ENCODE measurements around the gene CDIP1. TPM values are rescaled to one million over a fixed set of nuclear protein-coding genes. Genes with fewer than 3 reads are reported as not detected.

Gene CDIP1
- total RNA-seq, 1 donor from 2014 or later, result 61.6 TPM

DNA sequence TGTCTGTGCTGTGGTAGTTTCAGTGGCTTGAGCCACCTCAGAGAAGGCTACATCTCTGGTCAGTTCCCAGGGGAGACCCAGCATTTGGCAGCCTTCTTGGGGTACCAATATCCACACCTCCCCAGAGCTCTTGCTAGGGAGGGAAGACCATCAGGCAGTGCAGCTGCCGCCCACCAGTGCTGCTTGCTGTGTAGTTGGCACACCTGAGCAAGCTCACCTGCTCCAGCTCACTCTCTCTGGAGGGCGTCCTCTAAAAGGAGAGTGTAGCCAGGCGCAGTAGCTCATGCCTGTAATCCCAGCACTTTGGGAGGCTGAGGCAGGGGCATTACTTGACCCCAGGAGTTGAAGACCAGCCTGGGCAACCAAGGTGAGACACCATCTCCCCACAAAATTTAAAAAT, 29.8 kb downstream of the CDIP1 start:
- no peaks in the 10 kb centered on the region for H3K27me3 Mint-ChIP-seq (ENCODE audit: insufficient read depth)
- H3K9me3 Mint-ChIP-seq, result no peaks in the 10 kb centered on the region
- DNase-seq (ENCODE audit: low spot score), result no peak
- H3K27ac Mint-ChIP-seq, result no peak overlapping the region
- peaks cover 35% of the 10 kb centered on the region for H3K36me3 Mint-ChIP-seq (ENCODE audit: low read depth)
- no peak overlapping the region for H3K4me3 Mint-ChIP-seq
- intact Hi-C loops (cut with micrococcal nuclease), result loop anchor here (10.0 kb wide), 1 partner anchor 446 kb away; the partner anchor contains the start of gene SEC14L5
- peaks cover 32% of the 10 kb centered on the region for H3K4me1 Mint-ChIP-seq (ENCODE audit: low read depth)

DNA sequence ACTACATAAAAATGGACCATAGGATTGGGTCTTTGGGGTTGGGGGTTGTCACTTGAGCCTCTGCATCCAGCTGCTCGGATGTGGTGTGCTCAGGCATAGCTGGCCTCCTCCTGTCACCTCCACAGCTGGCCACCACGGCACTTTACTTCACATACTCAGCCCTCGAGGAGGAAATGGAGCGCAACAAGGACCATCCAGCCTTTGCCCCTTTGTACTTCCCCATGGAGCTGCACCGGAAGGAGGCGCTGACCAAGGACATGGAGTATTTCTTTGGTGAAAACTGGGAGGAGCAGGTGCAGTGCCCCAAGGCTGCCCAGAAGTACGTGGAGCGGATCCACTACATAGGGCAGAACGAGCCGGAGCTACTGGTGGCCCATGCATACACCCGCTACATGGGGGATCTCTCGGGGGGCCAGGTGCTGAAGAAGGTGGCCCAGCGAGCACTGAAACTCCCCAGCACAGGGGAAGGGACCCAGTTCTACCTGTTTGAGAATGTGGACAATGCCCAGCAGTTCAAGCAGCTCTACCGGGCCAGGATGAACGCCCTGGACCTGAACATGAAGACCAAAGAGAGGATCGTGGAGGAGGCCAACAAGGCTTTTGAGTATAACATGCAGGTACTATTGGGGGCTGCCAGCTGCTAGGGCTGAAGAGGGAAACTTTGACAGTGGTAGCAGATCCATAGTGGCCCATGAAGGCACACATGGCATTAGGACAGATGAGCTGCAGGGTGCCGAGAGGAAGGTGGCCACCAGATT, 30.8 kb downstream of the CDIP1 start:
- Mint-ChIP-seq H3K27ac (peak overlapping the region; percentile 3), H3K27me3 (ENCODE audit: insufficient read depth) (no peaks in the 10 kb centered on the region), H3K36me3 (ENCODE audit: low read depth) (peaks cover 36% of the 10 kb centered on the region), H3K9me3 (no peaks in the 10 kb centered on the region), H3K4me3 (no peak overlapping the region), H3K4me1 (ENCODE audit: low read depth) (peaks cover 41% of the 10 kb centered on the region)
- intact Hi-C loops (cut with micrococcal nuclease), result loop anchor here (2.0 to 10.0 kb wide), 2 partner anchors 107 to 447 kb away; partner anchors contain the start of genes SEC14L5 and UBALD1
- DNase-seq (ENCODE audit: low spot score), result no peak

DNA sequence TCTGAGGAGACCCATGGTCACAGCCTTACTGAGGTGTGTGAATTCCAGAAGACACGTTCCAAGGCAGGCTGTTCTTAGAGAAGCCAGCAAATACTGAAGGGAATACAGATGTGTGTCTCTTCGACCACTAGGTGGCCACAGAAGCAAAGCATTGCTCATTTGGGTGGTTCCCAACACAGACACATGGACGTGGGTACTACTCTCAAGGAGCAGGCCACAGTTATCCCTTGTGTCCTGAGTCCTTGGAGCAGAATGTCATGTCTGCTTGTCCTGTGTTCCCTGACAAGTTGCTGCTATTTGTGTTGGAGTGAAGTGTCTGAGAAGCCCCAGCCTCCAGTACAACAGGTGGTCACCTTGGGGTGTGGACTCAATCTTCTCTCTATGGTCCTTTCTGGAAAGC, 32.1 kb downstream of the CDIP1 start:
- peaks cover 30% of the 10 kb centered on the region for H3K36me3 Mint-ChIP-seq (ENCODE audit: low read depth)

DNA sequence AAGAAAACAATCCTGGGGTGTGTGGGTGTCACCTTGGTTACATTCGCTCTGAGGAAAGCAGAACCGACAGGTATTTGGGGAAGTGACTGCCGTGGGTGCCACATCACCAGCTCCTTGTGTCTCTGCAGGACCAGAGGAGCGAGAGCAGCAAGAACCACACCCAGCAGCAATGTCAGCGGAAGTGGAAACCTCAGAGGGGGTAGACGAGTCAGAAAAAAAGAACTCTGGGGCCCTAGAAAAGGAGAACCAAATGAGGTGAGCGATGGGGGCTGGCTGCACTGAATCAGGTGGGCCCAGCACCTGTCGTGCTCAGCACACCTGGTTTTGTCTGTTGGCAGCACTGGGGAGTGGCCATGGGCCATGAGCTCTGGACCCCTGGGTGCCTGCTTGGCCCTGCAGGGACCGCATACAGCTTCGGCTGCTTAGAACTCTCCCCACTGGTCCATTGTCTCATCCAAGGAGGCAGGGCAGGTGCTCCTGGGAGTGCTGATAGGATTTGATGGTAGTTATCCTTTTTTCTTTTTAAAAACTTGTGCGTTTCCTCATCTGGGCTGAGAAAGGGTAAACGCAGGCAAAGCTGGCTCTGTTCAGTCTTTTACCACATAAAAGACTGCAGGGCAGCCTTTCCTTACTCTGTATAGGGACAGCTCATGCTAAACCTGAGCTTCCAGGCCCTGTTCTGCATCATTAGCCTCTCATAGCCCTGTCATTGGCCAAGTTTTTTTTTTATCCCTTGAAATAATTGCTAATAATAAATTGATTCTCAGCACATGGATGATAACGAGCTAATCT, 33.0 kb downstream of the CDIP1 start:
- H3K27me3 Mint-ChIP-seq (ENCODE audit: insufficient read depth), result no peaks in the 10 kb centered on the region
- H3K4me1 Mint-ChIP-seq (ENCODE audit: low read depth), result peaks cover 57% of the 10 kb centered on the region

More for the DNA sequence above, 32.1 kb downstream of the CDIP1 start:
- Mint-ChIP-seq H3K4me3 (peak overlapping the region; percentile 70), H3K27me3 (ENCODE audit: insufficient read depth) (no peaks in the 10 kb centered on the region), H3K4me1 (ENCODE audit: low read depth) (peaks cover 48% of the 10 kb centered on the region), H3K9me3 (no peaks in the 10 kb centered on the region), H3K27ac (peak overlapping the region; percentile 79)
- peak; percentile 51 for DNase-seq (ENCODE audit: low spot score)
- intact Hi-C loops (cut with micrococcal nuclease), result loop anchor here (1.0 to 10.0 kb wide), 8 partner anchors 23 to 448 kb away; partner anchors contain the start of genes HMOX2, MGRN1, SEC14L5 and UBALD1

DNA sequence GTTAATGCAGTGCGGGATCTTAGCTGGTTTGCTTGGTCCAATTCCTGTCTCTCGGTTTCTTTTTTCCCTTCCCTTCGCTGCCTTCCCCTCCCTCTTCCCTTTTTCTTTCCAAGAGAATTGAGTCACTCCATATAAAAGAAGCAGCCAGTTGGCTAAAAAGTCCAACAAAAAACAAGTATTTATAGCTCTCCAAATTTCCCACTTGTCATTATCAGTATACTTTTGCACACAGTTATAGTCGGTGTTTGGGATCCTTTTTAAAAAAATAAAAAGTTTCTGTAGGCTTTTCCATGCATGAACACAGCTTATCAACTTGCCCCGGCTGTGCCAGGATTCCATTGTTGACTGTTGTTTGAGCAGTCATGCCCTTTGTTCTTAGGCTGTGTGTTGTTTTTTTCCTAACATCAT, 37.5 kb downstream of the CDIP1 start:
- peaks cover 21% of the 10 kb centered on the region for H3K36me3 Mint-ChIP-seq (ENCODE audit: low read depth)
- no peak for DNase-seq (ENCODE audit: low spot score)
- intact Hi-C loops (cut with micrococcal nuclease), result loop anchor here (10.0 kb wide), 1 partner anchor 454 kb away; the partner anchor contains the start of gene SEC14L5
- H3K9me3 Mint-ChIP-seq, result no peaks in the 10 kb centered on the region
- H3K4me3 Mint-ChIP-seq, result no peak overlapping the region
- no peak overlapping the region for H3K27ac Mint-ChIP-seq
- no peaks in the 10 kb centered on the region for H3K27me3 Mint-ChIP-seq (ENCODE audit: insufficient read depth)
- peaks cover 74% of the 10 kb centered on the region for H3K4me1 Mint-ChIP-seq (ENCODE audit: low read depth)

More for the DNA sequence above, 33.0 kb downstream of the CDIP1 start:
- H3K36me3 Mint-ChIP-seq (ENCODE audit: low read depth), result peaks cover 26% of the 10 kb centered on the region
- intact Hi-C loops (cut with micrococcal nuclease), result loop anchor here (1.0 to 10.0 kb wide), 9 partner anchors 17 to 449 kb away; partner anchors contain the start of genes HMOX2, MGRN1, SEC14L5 and UBALD1
- no peaks in the 10 kb centered on the region for H3K9me3 Mint-ChIP-seq
- peak; percentile 75 for DNase-seq (ENCODE audit: low spot score)
- peak overlapping the region; percentile 79 for H3K27ac Mint-ChIP-seq
- H3K4me3 Mint-ChIP-seq, result peak overlapping the region; percentile 70

DNA sequence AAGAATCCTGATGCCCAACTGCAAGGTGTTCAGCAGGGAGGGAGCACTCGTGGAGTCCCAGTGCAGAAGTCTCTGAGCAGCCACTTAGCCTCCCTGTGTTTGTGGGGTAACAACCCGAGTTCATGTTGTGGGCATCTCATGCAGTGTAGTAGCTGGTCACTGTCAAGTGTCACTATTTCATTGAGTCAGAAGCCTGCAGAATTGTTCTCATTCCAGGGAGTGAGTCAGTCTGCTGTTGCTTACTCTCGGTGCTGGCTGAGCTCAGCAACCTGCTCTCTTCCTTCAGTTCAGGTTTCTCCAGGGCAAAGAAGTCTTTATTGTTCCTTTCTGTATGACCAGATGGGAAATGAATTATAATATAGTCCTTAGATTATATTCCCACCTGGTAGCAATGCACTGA, 38.3 kb downstream of the CDIP1 start:
- H3K4me3 Mint-ChIP-seq, result no peak overlapping the region
- intact Hi-C loops (cut with micrococcal nuclease), result loop anchor here (10.0 kb wide), 1 partner anchor 455 kb away; the partner anchor contains the start of gene SEC14L5
- H3K4me1 Mint-ChIP-seq (ENCODE audit: low read depth), result peaks cover 66% of the 10 kb centered on the region
- no peak for DNase-seq (ENCODE audit: low spot score)
- H3K27me3 Mint-ChIP-seq (ENCODE audit: insufficient read depth), result no peaks in the 10 kb centered on the region
- no peak overlapping the region for H3K27ac Mint-ChIP-seq
- H3K36me3 Mint-ChIP-seq (ENCODE audit: low read depth), result peaks cover 17% of the 10 kb centered on the region
- H3K9me3 Mint-ChIP-seq, result no peaks in the 10 kb centered on the region

DNA sequence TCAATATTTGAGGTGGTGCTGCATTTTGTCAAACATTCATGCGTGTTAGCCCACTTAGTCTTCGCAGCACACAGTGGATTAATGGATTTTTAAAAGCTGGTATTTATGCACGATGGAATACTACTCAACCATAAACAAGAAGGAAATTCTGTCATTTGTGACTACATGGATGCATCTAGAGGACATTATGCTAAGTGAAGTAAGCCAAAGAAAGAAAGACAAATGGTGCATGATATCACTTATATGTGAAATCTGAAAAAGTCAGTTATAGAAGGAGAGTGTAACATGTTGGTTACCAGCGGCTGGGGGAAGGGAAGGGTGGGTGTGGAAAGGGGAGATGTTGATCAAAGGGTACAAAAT, 39.4 kb downstream of the CDIP1 start:
- peaks cover 66% of the 10 kb centered on the region for H3K4me1 Mint-ChIP-seq (ENCODE audit: low read depth)
- H3K27me3 Mint-ChIP-seq (ENCODE audit: insufficient read depth), result no peaks in the 10 kb centered on the region
- no peak for DNase-seq (ENCODE audit: low spot score)
- H3K36me3 Mint-ChIP-seq (ENCODE audit: low read depth), result peaks cover 17% of the 10 kb centered on the region
- no peak overlapping the region for H3K27ac Mint-ChIP-seq
- no peak overlapping the region for H3K4me3 Mint-ChIP-seq
- intact Hi-C loops (cut with micrococcal nuclease), result no loop called here
- no peaks in the 10 kb centered on the region for H3K9me3 Mint-ChIP-seq

DNA sequence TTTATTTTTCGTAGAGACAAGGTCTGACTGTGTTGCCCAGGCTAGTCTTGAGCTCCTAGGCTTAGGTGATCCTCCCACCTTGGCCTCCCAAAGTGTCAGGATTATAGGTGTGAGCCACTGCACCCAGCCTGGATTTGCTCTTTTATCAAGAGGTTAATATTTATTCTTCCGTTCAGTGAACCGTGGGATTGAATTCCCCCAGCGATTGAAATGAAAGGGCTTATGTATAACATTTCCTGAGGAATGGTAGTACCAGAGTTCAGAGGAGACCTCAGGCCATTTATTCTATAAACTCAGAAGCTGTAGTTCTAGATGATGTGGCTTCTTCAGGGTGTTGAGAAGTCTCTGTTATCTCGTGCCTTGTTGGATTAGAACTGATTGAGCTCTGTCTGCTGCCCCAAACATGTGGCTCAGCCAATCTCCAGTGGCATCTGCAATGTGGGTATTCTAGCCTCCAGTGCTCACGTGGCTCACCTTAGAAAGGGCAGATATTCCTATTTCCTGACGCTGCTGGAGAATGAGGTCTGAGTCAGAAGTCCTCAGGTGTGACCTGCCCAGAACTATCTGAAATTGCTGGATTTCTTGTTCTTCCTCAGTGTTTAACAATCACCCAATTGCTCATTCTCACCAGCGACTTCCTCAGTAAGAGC, 39.9 kb downstream of the CDIP1 start:
- Mint-ChIP-seq H3K27ac (peak overlapping the region; percentile 52), H3K9me3 (no peaks in the 10 kb centered on the region), H3K36me3 (ENCODE audit: low read depth) (peaks cover 15% of the 10 kb centered on the region), H3K4me3 (no peak overlapping the region), H3K4me1 (ENCODE audit: low read depth) (peaks cover 62% of the 10 kb centered on the region), H3K27me3 (ENCODE audit: insufficient read depth) (no peaks in the 10 kb centered on the region)
- intact Hi-C loops (cut with micrococcal nuclease), result no loop called here
- DNase-seq (ENCODE audit: low spot score), result no peak

DNA sequence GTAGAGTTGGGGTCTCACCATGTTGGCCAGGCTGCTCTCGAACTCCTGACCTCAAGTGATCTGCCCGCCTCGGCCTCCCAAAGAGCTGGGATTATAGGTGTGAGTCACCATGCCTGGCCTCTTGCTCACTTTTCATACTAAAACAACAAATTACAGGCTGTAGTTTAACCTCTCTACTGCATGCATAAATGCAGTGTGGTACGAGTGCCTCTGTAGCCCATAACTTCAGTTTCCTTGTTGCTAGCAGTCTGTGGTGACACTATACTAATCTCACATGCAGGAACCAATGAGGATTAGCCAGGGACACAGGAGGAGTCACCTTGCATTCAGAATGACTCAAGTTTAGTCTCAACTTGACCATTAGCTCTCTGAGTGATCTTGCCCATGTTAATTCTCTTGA, 42.3 kb downstream of the CDIP1 start:
- Mint-ChIP-seq H3K9me3 (no peaks in the 10 kb centered on the region), H3K4me3 (no peak overlapping the region), H3K36me3 (ENCODE audit: low read depth) (peaks cover 21% of the 10 kb centered on the region), H3K4me1 (ENCODE audit: low read depth) (peaks cover 55% of the 10 kb centered on the region), H3K27me3 (ENCODE audit: insufficient read depth) (no peaks in the 10 kb centered on the region), H3K27ac (peak overlapping the region; percentile 18)
- intact Hi-C loops (cut with micrococcal nuclease), result no loop called here
- DNase-seq (ENCODE audit: low spot score), result no peak

DNA sequence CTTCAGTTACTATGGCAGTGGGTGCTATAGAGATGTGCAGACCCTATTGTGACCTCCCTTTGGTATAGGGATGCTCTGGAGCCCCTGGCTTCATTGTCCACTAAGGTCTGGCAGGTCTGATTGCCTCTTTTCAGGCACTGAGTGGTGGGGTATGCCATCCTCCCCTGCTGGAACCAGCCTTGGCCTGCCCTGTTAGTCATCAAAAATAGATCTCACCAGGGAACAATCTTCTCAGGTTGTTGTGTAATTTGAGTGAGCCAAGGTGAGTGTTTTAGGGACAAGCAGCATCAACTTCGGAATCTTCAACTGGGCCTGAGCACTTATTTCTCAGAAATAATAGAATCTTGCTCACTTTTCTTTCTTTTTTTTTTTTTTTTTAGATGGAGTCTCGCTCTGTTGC, 42.8 kb downstream of the CDIP1 start:
- Mint-ChIP-seq H3K27me3 (ENCODE audit: insufficient read depth) (no peaks in the 10 kb centered on the region), H3K9me3 (no peaks in the 10 kb centered on the region), H3K4me1 (ENCODE audit: low read depth) (peaks cover 51% of the 10 kb centered on the region), H3K36me3 (ENCODE audit: low read depth) (peaks cover 26% of the 10 kb centered on the region), H3K27ac (no peak overlapping the region), H3K4me3 (no peak overlapping the region)
- no peak for DNase-seq (ENCODE audit: low spot score)
- intact Hi-C loops (cut with micrococcal nuclease), result no loop called here

DNA sequence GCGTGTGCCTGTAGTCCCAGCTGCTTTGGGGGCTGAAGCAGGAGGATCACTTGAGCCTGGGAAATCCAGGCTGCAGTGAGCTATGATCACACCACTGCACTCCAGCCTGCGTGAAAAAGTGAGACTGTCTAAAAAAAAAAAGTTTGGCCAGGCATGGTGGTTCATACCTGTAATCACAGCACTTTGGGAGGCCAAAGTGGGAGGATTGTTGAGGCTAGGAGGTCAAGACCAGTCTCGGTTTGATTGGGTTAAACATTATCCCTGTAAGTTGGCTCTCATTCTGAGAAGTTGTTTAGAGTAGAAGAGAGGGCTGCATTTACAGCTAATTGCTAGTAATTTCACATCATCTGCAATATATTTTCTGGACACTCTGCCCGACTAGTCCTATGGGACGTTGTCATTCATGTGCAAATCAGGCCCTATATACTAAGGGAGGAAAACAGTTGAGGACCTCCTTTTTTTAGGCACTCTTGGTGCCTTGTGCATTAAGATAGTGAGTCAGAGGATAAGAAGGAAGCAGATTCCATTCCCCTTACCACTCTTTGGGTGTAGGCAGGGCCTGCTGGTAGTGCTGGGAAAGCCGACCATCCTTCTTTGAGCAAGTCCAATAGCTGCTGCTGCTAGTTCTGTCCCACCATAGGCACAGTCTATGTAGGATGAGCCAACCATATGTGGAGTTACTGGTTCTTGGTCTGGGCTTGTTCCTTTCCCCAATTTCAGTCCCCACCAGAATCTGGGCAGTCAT, 43.7 kb downstream of the CDIP1 start:
- Mint-ChIP-seq H3K4me3 (no peak overlapping the region), H3K27ac (no peak overlapping the region), H3K9me3 (no peaks in the 10 kb centered on the region), H3K36me3 (ENCODE audit: low read depth) (peaks cover 26% of the 10 kb centered on the region), H3K4me1 (ENCODE audit: low read depth) (peaks cover 51% of the 10 kb centered on the region), H3K27me3 (ENCODE audit: insufficient read depth) (no peaks in the 10 kb centered on the region)
- no peak for DNase-seq (ENCODE audit: low spot score)
- intact Hi-C loops (cut with micrococcal nuclease), result no loop called here

DNA sequence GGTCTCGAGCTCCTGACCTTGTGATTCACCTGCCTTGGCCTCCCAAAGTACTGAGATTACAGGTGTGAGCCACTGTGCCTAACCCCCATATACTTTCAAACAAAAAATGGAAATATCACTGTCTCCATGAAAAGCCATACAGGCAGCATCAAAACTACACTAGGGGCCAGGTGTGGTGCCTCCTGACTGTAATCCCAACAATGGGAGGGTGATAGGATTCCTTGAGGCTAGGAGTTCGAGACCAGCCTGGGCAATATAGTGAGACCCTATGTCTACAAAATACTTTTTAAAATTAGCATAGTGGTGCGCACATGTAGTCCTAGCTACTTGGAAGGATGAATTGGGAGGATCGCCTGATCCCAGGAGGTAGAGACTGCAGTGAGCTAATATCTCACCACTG, 46.7 kb downstream of the CDIP1 start:
- no peaks in the 10 kb centered on the region for H3K27me3 Mint-ChIP-seq (ENCODE audit: insufficient read depth)
- peaks cover 20% of the 10 kb centered on the region for H3K36me3 Mint-ChIP-seq (ENCODE audit: low read depth)
- H3K4me3 Mint-ChIP-seq, result no peak overlapping the region
- no peak overlapping the region for H3K27ac Mint-ChIP-seq
- peaks cover 45% of the 10 kb centered on the region for H3K4me1 Mint-ChIP-seq (ENCODE audit: low read depth)
- H3K9me3 Mint-ChIP-seq, result no peaks in the 10 kb centered on the region
- DNase-seq (ENCODE audit: low spot score), result no peak
- intact Hi-C loops (cut with micrococcal nuclease), result no loop called here
